ENCODE measurements around the gene CEBPE.

- TF ChIP-seq, protein P1, sequence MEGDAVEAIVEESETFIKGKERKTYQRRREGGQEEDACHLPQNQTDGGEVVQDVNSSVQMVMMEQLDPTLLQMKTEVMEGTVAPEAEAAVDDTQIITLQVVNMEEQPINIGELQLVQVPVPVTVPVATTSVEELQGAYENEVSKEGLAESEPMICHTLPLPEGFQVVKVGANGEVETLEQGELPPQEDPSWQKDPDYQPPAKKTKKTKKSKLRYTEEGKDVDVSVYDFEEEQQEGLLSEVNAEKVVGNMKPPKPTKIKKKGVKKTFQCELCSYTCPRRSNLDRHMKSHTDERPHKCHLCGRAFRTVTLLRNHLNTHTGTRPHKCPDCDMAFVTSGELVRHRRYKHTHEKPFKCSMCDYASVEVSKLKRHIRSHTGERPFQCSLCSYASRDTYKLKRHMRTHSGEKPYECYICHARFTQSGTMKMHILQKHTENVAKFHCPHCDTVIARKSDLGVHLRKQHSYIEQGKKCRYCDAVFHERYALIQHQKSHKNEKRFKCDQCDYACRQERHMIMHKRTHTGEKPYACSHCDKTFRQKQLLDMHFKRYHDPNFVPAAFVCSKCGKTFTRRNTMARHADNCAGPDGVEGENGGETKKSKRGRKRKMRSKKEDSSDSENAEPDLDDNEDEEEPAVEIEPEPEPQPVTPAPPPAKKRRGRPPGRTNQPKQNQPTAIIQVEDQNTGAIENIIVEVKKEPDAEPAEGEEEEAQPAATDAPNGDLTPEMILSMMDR (IDR thresholded peaks at IDR 0.05): no peak
- TF ChIP-seq POLR2A (IDR thresholded peaks at IDR 0.05) (no peak), EP300 (IDR thresholded peaks at IDR 0.05) (no peak)
Measured at GRCh38 chr14:23125011-23125410, 6.0 kb upstream of the CEBPE start.
